CD4-positive, alpha-beta memory T cell (primary cell): ENCODE measurements around the gene TAF3. TPM values are rescaled to one million over a fixed set of nuclear protein-coding genes. Genes with fewer than 3 reads are reported as not detected.

Source experiments
- CTCF ChIA-PET: fragments of 350-600 bp; sonication (Branson Sonifier 250); formaldehyde crosslinking; loops from one replicate; lab custom pipeline; 2021; ENCODE audit warnings: inconsistent platforms; ENCODE audit not compliant: partially characterized antibody; lab: Charles Lee
- POLR2A ChIA-PET: fragments of 350-600 bp; sonication (Branson Sonifier 250); formaldehyde crosslinking; loops from one replicate; lab custom pipeline; 2021; ENCODE audit not compliant: partially characterized antibody; lab: Charles Lee
- DNase-seq, 5 donors: peaks; one replicate each; pipeline versions ENCODE4 v3.0.0 to v3.0.0-alpha.2; 2020 to 2022; ENCODE audit warnings: mixed read lengths in 1 of 5
- H3K27ac ChIP-seq: one replicate; pipeline ENCODE4 v1.7.0; 2013; ENCODE audit warnings: low read depth, low read length
- H3K27me3 ChIP-seq: 2 replicates; pipeline ENCODE4 v1.7.0; 2013; ENCODE audit warnings: mild to moderate bottlenecking, low read length, moderate library complexity; ENCODE audit not compliant: insufficient read depth
- H3K36me3 ChIP-seq: 2 replicates; pipeline ENCODE4 v1.7.0; 2013; ENCODE audit warnings: mild to moderate bottlenecking, low read length, moderate library complexity; ENCODE audit not compliant: insufficient read depth
- H3K4me1 ChIP-seq: 2 replicates; pipeline ENCODE4 v1.7.0; 2013; ENCODE audit warnings: mild to moderate bottlenecking, low read length, moderate library complexity; ENCODE audit not compliant: insufficient read depth
- H3K4me3 ChIP-seq, 2 donors: one replicate each; pipeline ENCODE4 v1.7.0; 2013; ENCODE audit warnings: low read length in 2 of 2, mild to moderate bottlenecking in 1 of 2
- H3K9me3 ChIP-seq, 2 donors: one replicate each; pipeline ENCODE4 v1.7.0; 2013; ENCODE audit warnings: low read length in 2 of 2, control low read depth in 1 of 2; ENCODE audit not compliant: control insufficient read depth in 1 of 2
- H3K27ac Mint-ChIP-seq, 7 donors: one replicate each; pipeline ENCODE4 v1.8.0; 2020 to 2021; ENCODE audit warnings: mixed read lengths in 7 of 7, mild to moderate bottlenecking in 6 of 7, inconsistent platforms in 3 of 7, moderate library complexity in 3 of 7
- H3K27me3 Mint-ChIP-seq, 2 donors: one replicate each; pipeline ENCODE4 v1.8.0; 2020 to 2021; ENCODE audit warnings: mixed read lengths in 2 of 2
- H3K36me3 Mint-ChIP-seq, 2 donors: one replicate each; pipeline ENCODE4 v1.8.0; 2020 to 2021; ENCODE audit warnings: mixed read lengths in 2 of 2, inconsistent platforms in 1 of 2, mild to moderate bottlenecking in 1 of 2
- H3K4me1 Mint-ChIP-seq, 4 donors: one replicate each; pipeline ENCODE4 v1.8.0; 2020 to 2021; ENCODE audit warnings: mixed read lengths in 4 of 4, mild to moderate bottlenecking in 1 of 4
- H3K4me3 Mint-ChIP-seq, 8 donors: one replicate each; pipeline ENCODE4 v1.8.0; 2020 to 2021; ENCODE audit warnings: mixed read lengths in 8 of 8, mild to moderate bottlenecking in 7 of 8, moderate library complexity in 6 of 8, inconsistent platforms in 3 of 8
- H3K9me3 Mint-ChIP-seq, 8 donors: one replicate each; pipeline ENCODE4 v1.8.0; 2020 to 2021; ENCODE audit warnings: mixed read lengths in 8 of 8, mild to moderate bottlenecking in 5 of 8, inconsistent platforms in 3 of 8, moderate library complexity in 1 of 8
- intact Hi-C: fragments of 100-400 bp; cut with micrococcal nuclease; formaldehyde crosslinking; loops from one replicate; pipeline ENCODE4 v1.15.1; 2023
- polyA plus RNA-seq, 2 donors: library from polyadenylated mRNA; unstranded; fragments of 300-500 nt; fragmentation: Illumina TruSeq; gene quantifications; one replicate each; pipeline ENCODE4 v1.2.3, GENCODE V29; 2021
- total RNA-seq, 2 experiments: library from RNA; stranded (reverse); gene quantifications; one replicate each; pipeline ENCODE4 v1.2.3, GENCODE V29; 2021

The TAF3 gene
- total and polyA plus RNA-seq, 4 experiments from 2014 or later: 3.0 to 21.8 (median 18.5) TPM

DNA sequence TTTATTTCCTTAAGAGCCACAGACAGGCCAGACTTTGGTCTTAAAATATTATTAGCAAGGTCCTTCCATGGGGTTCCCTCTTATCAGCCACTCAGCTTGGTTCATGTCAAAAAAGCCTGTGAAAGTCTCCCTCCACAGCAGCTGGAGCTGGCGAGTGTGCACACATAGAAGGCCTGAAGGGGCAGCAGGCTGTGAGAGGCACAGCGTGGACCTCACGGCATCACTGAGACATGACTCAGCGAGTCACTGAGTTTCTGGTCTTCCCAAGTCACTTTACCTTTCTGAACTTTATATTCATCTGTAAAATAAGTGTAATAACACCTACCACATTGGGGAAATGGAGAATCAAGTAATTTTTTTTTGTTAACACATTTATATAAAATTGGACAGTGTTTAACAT is 8.7 kb downstream of the TAF3 start:
- H3K27me3 Mint-ChIP-seq: no peaks in the 10 kb centered on the region
- intact Hi-C loops: no loop called here
- Histone ChIP-seq H3K9me3 (no peaks in the 10 kb centered on the region), H3K27ac (no peak overlapping the region), H3K36me3 (peaks cover 17% of the 10 kb centered on the region), H3K4me3 (no peak overlapping the region), H3K4me1 (peaks cover 7% of the 10 kb centered on the region), H3K27me3 (no peaks in the 10 kb centered on the region)
- no peak for DNase-seq
- H3K4me1 Mint-ChIP-seq: peaks cover 28 to 48% (median 39%) of the 10 kb centered on the region in 4 donors
- no peak overlapping the region for H3K4me3 Mint-ChIP-seq
- peaks cover 44 to 50% of the 10 kb centered on the region in 2 donors for H3K36me3 Mint-ChIP-seq
- no peaks in the 10 kb centered on the region for H3K9me3 Mint-ChIP-seq
- H3K27ac Mint-ChIP-seq: no peak overlapping the region
- ChIA-PET POLR2A (interaction anchor here (1.7 kb wide), 1 partner anchor 8 kb away, joined by 4 read pairs; the partner anchor contains the start of gene TAF3), CTCF (no interaction called here)

DNA sequence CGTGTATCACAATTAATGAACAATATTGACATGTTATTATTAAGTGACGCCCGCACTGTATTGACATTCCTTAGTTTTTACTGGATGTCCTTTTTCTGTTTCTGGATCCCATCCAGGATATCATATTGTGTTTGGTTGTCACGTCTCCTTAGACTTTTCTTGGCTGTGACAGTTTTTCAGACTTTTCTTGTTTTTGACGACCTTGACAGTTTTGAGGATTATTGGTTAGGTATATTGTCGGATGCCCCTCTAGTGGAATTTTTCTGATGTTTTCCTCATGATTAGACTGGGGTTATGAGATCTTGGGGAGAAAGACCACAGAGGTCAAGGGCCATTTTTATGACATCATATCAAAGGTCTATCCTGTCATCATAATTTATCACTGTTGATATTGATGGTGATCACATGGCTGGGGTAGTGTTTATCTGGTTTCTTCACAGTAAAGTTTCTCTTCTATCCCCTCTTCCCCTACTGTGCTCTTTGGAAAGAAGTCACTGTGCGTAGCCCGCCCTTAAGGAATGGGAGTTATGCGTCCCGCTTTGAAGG is 11.1 kb downstream of the TAF3 start:
- no peak overlapping the region for H3K27ac ChIP-seq
- no peak for DNase-seq
- intact Hi-C loops: no loop called here
- H3K9me3 ChIP-seq: no peaks in the 10 kb centered on the region
- Mint-ChIP-seq H3K4me1 (peaks cover 41 to 64% (median 54%) of the 10 kb centered on the region in 4 donors), H3K27ac (no peak overlapping the region), H3K27me3 (no peaks in the 10 kb centered on the region), H3K4me3 (no peak overlapping the region), H3K36me3 (peaks cover 41 to 60% of the 10 kb centered on the region in 2 donors), H3K9me3 (no peaks in the 10 kb centered on the region)
- ChIA-PET POLR2A (no interaction called here), CTCF (no interaction called here)
- H3K36me3 ChIP-seq: peaks cover 17% of the 10 kb centered on the region
- no peak overlapping the region for H3K4me3 ChIP-seq
- H3K27me3 ChIP-seq: no peaks in the 10 kb centered on the region
- H3K4me1 ChIP-seq: peaks cover 7% of the 10 kb centered on the region

DNA sequence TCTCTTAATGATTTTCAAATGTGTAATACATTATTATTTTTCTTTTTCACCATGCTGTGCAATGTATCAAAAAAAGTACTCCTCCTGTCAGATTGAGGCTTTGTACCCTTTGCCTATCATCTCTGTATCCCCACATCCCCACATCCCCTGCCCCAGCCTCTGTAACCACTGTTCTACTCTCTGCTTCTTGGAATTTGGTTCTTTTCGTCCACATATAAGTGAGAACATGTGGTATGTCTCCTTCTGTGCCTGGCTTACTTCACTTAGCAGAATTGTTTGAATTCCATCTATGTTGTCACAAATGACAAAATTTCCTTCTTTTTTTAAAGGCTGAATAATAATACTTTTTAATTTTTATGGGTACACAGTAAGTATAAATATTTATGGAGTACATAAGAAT is 13.8 kb downstream of the TAF3 start:
- DNase-seq: no peak
- no peak overlapping the region for H3K4me3 Mint-ChIP-seq
- ChIA-PET POLR2A (no interaction called here), CTCF (no interaction called here)
- H3K27ac ChIP-seq: no peak overlapping the region
- no peak overlapping the region for H3K27ac Mint-ChIP-seq
- no peaks in the 10 kb centered on the region for H3K27me3 ChIP-seq
- peaks cover 1% of the 10 kb centered on the region for H3K36me3 ChIP-seq
- no peaks in the 10 kb centered on the region for H3K9me3 Mint-ChIP-seq
- H3K4me3 ChIP-seq: no peak overlapping the region
- no peaks in the 10 kb centered on the region for H3K9me3 ChIP-seq
- H3K36me3 Mint-ChIP-seq: peaks cover 35 to 53% of the 10 kb centered on the region in 2 donors
- no peaks in the 10 kb centered on the region for H3K27me3 Mint-ChIP-seq
- no peaks in the 10 kb centered on the region for H3K4me1 ChIP-seq
- H3K4me1 Mint-ChIP-seq: peaks cover 38 to 72% (median 56%) of the 10 kb centered on the region in 4 donors
- intact Hi-C loops: no loop called here

DNA sequence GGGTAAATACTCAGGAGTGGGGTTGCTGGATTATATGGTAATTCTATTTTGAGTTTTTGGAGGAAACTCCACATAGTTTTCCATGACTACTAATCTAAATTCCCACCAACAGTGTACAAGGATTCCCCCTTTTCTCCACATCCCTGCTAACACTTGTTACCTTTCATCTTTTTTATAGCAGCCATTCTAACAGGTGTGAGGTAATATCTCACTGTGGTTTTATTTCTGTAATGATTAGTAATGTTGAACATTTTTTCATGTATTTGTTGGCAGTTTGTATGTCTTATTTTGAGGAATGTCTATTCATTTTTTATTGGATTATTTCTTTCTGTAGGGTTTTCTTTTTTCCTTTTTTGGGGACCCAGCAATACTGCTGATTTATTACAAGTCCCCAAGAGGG is 14.9 kb downstream of the TAF3 start:
- H3K36me3 Mint-ChIP-seq: peaks cover 30 to 49% of the 10 kb centered on the region in 2 donors
- intact Hi-C loops: no loop called here
- POLR2A ChIA-PET: no interaction called here
- no peaks in the 10 kb centered on the region for H3K9me3 Mint-ChIP-seq
- no peaks in the 10 kb centered on the region for H3K27me3 Mint-ChIP-seq
- peaks cover 35 to 68% (median 53%) of the 10 kb centered on the region in 4 donors for H3K4me1 Mint-ChIP-seq
- Histone ChIP-seq H3K36me3 (no peaks in the 10 kb centered on the region), H3K27ac (no peak overlapping the region), H3K4me1 (no peaks in the 10 kb centered on the region), H3K4me3 (no peak overlapping the region), H3K9me3 (no peaks in the 10 kb centered on the region), H3K27me3 (no peaks in the 10 kb centered on the region)
- DNase-seq: no peak
- CTCF ChIA-PET: no interaction called here
- no peak overlapping the region for H3K4me3 Mint-ChIP-seq
- H3K27ac Mint-ChIP-seq: no peak overlapping the region

DNA sequence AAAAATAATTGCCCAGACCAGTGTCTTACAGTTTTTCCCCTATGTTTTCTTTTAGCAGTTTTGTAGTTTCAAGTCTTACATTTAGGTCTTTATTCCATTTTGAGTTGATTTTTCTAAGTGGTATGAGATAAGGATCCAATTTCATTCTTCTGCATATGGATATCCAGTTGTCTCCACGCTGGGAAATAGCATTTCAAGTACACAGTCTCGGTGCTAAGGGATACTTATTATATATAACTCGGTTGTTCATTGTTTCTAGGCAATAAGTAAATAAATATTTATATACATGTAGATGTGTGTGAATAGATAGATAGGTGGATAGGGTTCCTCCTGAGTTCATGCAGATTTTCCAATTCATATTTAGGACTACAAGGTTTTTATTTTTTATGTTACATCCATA is 16.0 kb downstream of the TAF3 start:
- Mint-ChIP-seq H3K4me1 (peaks cover 35 to 70% (median 54%) of the 10 kb centered on the region in 4 donors), H3K27me3 (no peaks in the 10 kb centered on the region), H3K36me3 (peaks cover 29 to 48% of the 10 kb centered on the region in 2 donors), H3K4me3 (peak overlapping the region in 2 of 8 donors; percentile 27 to 43), H3K27ac (no peak overlapping the region), H3K9me3 (no peaks in the 10 kb centered on the region)
- H3K9me3 ChIP-seq: no peaks in the 10 kb centered on the region
- no peaks in the 10 kb centered on the region for H3K4me1 ChIP-seq
- DNase-seq: no peak
- H3K27me3 ChIP-seq: no peaks in the 10 kb centered on the region
- ChIA-PET POLR2A (no interaction called here), CTCF (no interaction called here)
- intact Hi-C loops: no loop called here
- no peak overlapping the region for H3K27ac ChIP-seq
- no peak overlapping the region for H3K4me3 ChIP-seq
- H3K36me3 ChIP-seq: no peaks in the 10 kb centered on the region

DNA sequence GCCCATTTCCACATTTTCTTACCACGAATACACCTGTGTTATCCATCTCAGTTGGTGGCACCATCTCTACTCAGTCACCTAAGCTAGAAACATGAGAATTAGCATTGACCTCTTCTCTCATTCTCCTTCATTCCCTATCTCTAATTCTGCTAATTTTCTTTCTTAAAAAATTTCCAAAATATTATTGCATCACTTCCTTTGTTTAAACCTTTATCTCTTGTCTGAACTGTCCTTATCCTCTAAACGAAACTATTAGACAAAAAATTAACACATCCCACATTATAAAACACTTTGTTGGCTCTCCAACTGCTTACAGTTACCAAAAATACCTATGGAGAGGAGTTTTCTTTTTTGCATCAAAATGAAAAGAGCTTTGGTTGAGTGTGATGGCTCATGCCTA is 18.3 kb downstream of the TAF3 start:
- no peaks in the 10 kb centered on the region for H3K36me3 ChIP-seq
- ChIA-PET CTCF (no interaction called here), POLR2A (no interaction called here)
- no peak overlapping the region for H3K27ac ChIP-seq
- H3K27me3 ChIP-seq: no peaks in the 10 kb centered on the region
- Mint-ChIP-seq H3K4me1 (peaks cover 25 to 69% (median 44%) of the 10 kb centered on the region in 4 donors), H3K27me3 (no peaks in the 10 kb centered on the region), H3K27ac (peak overlapping the region in 1 of 7 donors; percentile 62), H3K36me3 (peaks cover 33 to 50% of the 10 kb centered on the region in 2 donors), H3K4me3 (no peak overlapping the region), H3K9me3 (peaks cover 0 to 1% (median 0%) of the 10 kb centered on the region in 8 donors)
- no peak overlapping the region for H3K4me3 ChIP-seq
- intact Hi-C loops: no loop called here
- H3K9me3 ChIP-seq: no peaks in the 10 kb centered on the region
- no peaks in the 10 kb centered on the region for H3K4me1 ChIP-seq
- DNase-seq: no peak

DNA sequence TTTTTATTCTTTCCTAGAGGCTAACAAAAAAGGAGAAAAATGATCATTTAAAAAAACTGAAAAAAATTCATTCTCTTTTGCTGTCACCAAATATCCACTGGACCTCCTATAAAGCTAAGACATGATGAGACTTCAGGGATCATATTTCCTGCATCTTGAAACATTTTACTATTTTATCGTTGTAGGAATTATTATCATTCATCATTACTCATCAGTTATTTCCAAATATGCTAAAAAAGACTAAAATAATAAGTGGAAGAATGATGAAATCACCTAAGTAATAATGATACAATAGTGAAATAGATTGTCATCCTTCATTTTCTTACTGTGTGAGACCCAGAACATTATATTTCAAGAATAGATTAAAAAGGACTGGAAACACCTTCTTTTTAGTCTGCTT is 28.3 kb downstream of the TAF3 start:
- H3K4me1 Mint-ChIP-seq: peaks cover 9 to 20% (median 9%) of the 10 kb centered on the region in 4 donors
- Histone ChIP-seq H3K4me1 (no peaks in the 10 kb centered on the region), H3K4me3 (no peak overlapping the region)

More for the DNA sequence above, 28.3 kb downstream of the TAF3 start:
- Histone ChIP-seq H3K9me3 (no peaks in the 10 kb centered on the region), H3K27me3 (no peaks in the 10 kb centered on the region), H3K36me3 (peaks cover 3% of the 10 kb centered on the region), H3K27ac (no peak overlapping the region)
- intact Hi-C loops: no loop called here
- POLR2A ChIA-PET: no interaction called here
- no peaks in the 10 kb centered on the region for H3K27me3 Mint-ChIP-seq
- DNase-seq: no peak
- no peaks in the 10 kb centered on the region for H3K9me3 Mint-ChIP-seq
- H3K36me3 Mint-ChIP-seq: peaks cover 13 to 22% of the 10 kb centered on the region in 2 donors
- H3K27ac Mint-ChIP-seq: no peak overlapping the region
- no peak overlapping the region for H3K4me3 Mint-ChIP-seq
- CTCF ChIA-PET: no interaction called here
